PC-3 (cell line): Measurements from ENCODE around the gene JPT2.

Source experiments
- EZH2 ChIP-seq: fragments of 300-600 bp; sonication (generic); IDR thresholded peaks from one replicate; pipeline ENCODE4 v1.6.1; 2017; ENCODE audit warnings: antibody characterized with exemption, mild to moderate bottlenecking, low read length; ENCODE audit not compliant: unreplicated experiment
- EZH2phosphoT487 ChIP-seq: fragments of 300-600 bp; sonication (generic); IDR thresholded peaks from 2 replicates; pipeline ENCODE4 v1.6.1; 2018; ENCODE audit warnings: mild to moderate bottlenecking, antibody characterized with exemption, low read length, borderline replicate concordance
- TF ChIP-seq, protein P1 (sequence below): fragments of 300-600 bp; sonication (generic); conservative IDR thresholded peaks from 2 replicates; pipeline ENCODE4 v1.5.1; 2017; ENCODE audit warnings: antibody characterized with exemption, low read depth, mild to moderate bottlenecking, low read length

DNA sequence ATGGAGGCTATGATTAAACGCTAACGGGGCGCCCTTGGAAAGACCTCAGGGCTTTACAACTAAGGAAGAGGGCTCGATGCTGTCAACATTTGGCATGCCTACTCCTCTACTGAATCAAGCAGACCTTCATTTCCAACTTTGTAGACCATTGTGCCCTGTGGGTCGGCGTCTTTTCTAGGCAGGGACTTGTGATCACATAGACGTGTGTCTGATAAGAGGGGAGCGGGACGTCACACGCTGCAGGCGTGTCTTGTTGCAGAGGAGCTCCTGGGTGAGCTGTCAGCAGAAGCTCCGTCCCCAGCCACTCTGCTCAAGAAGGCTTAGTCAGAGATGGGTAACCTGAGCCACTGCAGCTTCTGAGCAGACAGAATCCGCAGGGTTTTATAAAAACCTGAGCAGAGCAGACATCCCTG, 30.7 kb downstream of the JPT2 start:
- TF ChIP-seq, protein P1, sequence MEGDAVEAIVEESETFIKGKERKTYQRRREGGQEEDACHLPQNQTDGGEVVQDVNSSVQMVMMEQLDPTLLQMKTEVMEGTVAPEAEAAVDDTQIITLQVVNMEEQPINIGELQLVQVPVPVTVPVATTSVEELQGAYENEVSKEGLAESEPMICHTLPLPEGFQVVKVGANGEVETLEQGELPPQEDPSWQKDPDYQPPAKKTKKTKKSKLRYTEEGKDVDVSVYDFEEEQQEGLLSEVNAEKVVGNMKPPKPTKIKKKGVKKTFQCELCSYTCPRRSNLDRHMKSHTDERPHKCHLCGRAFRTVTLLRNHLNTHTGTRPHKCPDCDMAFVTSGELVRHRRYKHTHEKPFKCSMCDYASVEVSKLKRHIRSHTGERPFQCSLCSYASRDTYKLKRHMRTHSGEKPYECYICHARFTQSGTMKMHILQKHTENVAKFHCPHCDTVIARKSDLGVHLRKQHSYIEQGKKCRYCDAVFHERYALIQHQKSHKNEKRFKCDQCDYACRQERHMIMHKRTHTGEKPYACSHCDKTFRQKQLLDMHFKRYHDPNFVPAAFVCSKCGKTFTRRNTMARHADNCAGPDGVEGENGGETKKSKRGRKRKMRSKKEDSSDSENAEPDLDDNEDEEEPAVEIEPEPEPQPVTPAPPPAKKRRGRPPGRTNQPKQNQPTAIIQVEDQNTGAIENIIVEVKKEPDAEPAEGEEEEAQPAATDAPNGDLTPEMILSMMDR = no peak
- TF ChIP-seq EZH2phosphoT487 = no peak
- TF ChIP-seq EZH2 = no peak
